ENCODE measurements around the gene BUD23.
"Not testable (repeated sequence)": the region's sequence is repeated elsewhere in the genome, so short reads cannot be mapped to it uniquely, and the experiment has no call there.

BUD23 gene

DNA sequence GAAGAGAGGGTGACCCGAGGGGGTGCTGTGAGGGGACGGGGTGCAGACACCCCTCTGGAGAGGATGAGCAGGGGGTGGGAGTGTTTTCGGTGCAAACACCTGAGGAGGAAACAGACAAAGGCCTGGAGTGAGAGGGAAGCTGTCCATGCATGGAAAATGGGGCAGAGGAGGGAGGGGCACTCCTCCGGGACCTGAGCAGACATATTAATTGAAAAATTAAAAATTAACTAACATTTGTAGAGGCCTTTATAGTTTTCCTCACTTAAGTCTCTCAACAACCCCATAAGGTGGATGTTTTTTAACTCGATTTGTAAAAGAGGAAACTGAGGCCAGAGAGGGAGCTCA lies 14.5 kb upstream of the BUD23 start:
- Histone ChIP-seq H3K27me3 (ENCODE audit: control insufficient read depth, insufficient read depth, low read length) (peaks cover 5% of the 10 kb centered on the region; the same call in 1 of the 2 replicates), H3K9ac (ENCODE audit: low read length) (no peak overlapping the region), H3K4me3 (ENCODE audit: low read depth, low read length) (peak overlapping the region; percentile 56), H3K36me3 (ENCODE audit: control insufficient read depth, insufficient read depth, low read length) (no peaks in the 10 kb centered on the region), H3K27ac (ENCODE audit: low read depth, low read length) (no peak overlapping the region), H3K9me3 (ENCODE audit: control insufficient read depth, insufficient read depth, low read depth, low read length) (no peaks in the 10 kb centered on the region), H3K4me1 (ENCODE audit: control insufficient read depth, insufficient read depth, low read length) (peaks cover 26% of the 10 kb centered on the region; the same call in 1 of the 2 replicates)

DNA sequence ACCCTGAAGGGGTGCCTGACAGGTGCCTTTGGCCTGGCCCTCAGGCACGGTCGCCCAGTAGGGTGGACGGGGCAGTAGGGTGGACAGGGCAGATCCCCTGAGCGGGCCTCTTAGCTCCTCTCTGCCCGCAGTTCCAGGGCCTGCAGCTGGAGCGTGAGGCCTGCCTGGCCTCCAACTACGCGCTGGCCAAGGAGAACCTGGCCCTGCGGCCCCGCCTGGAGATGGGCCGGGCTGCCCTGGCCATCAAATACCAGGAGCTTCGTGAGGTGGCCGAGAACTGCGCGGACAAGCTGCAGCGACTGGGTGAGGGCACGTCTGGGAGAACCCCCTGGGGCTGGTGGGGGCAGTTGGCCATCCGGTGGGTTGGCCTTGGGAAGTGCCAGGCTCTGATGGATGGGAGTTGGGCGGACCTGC lies 14.1 kb upstream of the BUD23 start:
- peaks cover 26% of the 10 kb centered on the region; the same call in 1 of the 2 replicates for H3K4me1 ChIP-seq (ENCODE audit: control insufficient read depth, insufficient read depth, low read length)
- H3K9ac ChIP-seq (ENCODE audit: low read length), result no peak overlapping the region
- no peaks in the 10 kb centered on the region for H3K36me3 ChIP-seq (ENCODE audit: control insufficient read depth, insufficient read depth, low read length)
- no peaks in the 10 kb centered on the region for H3K9me3 ChIP-seq (ENCODE audit: control insufficient read depth, insufficient read depth, low read depth, low read length)
- H3K27me3 ChIP-seq (ENCODE audit: control insufficient read depth, insufficient read depth, low read length), result peaks cover 5% of the 10 kb centered on the region; the same call in 1 of the 2 replicates
- H3K27ac ChIP-seq (ENCODE audit: low read depth, low read length), result no peak overlapping the region
- H3K4me3 ChIP-seq (ENCODE audit: low read depth, low read length), result peak overlapping the region; percentile 10; the same call in 1 of the 2 replicates

DNA sequence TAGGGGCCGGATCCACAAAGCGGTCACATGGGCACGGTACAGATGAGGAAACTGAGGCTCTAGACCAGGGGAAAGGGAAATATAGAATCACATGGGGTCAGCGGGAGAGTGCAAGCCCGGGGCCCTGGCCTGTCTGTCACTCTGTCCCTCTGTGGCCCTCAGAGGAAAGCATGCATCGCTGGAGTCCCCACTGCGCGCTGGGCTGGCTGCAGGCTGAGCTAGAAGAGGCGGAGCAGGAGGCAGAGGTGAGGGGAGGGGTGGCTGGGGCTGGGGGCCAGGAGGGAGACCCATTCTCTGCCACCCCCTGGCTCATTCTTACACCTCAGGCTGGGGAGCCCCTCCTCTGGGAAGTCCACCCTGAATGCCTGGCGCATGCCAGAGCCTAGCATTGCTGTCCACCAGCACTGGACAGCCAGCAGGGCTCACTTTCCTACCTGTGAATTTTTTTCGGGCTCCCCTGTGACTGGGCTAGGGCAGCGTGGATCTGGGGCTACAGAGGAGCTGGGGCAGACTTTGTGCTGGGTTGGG lies 13.5 kb upstream of the BUD23 start:
- no peaks in the 10 kb centered on the region for H3K36me3 ChIP-seq (ENCODE audit: control insufficient read depth, insufficient read depth, low read length)
- no peak overlapping the region for H3K27ac ChIP-seq (ENCODE audit: low read depth, low read length)
- no peaks in the 10 kb centered on the region for H3K9me3 ChIP-seq (ENCODE audit: control insufficient read depth, insufficient read depth, low read depth, low read length)
- 0 out of 2 replicates have a peak, but pooled peaks cover 5% of the 10 kb centered on the region for H3K27me3 ChIP-seq (ENCODE audit: control insufficient read depth, insufficient read depth, low read length)
- no peak overlapping the region for H3K4me3 ChIP-seq (ENCODE audit: low read depth, low read length)
- no peak overlapping the region for H3K9ac ChIP-seq (ENCODE audit: low read length)
- H3K4me1 ChIP-seq (ENCODE audit: control insufficient read depth, insufficient read depth, low read length), result peaks cover 24% of the 10 kb centered on the region; the same call in 1 of the 2 replicates

DNA sequence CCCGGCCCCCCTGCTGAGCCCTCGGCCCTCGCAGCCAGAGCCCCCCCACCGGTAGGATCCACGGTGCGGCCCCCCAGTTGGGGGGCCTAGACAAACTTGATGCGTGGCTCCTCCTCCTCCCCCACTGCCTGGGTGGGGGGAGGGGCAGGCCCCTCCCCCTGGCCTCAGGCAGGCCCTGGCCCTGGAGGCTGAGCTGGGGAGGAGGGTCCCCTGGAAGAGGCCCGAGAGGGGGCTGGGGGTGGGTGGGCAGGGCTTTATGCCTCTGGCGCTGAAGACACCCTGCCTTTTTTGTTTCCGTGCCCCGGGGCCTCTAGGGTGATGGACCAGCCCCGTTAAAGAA lies 12.1 kb upstream of the BUD23 start:
- Histone ChIP-seq H3K9ac (ENCODE audit: low read length) (no peak overlapping the region), H3K4me3 (ENCODE audit: low read depth, low read length) (no peak overlapping the region), H3K27me3 (ENCODE audit: control insufficient read depth, insufficient read depth, low read length) (0 out of 2 replicates have a peak, but pooled peaks cover 5% of the 10 kb centered on the region), H3K36me3 (ENCODE audit: control insufficient read depth, insufficient read depth, low read length) (no peaks in the 10 kb centered on the region), H3K9me3 (ENCODE audit: control insufficient read depth, insufficient read depth, low read depth, low read length) (no peaks in the 10 kb centered on the region), H3K27ac (ENCODE audit: low read depth, low read length) (no peak overlapping the region), H3K4me1 (ENCODE audit: control insufficient read depth, insufficient read depth, low read length) (peaks cover 17% of the 10 kb centered on the region; the same call in 1 of the 2 replicates)

DNA sequence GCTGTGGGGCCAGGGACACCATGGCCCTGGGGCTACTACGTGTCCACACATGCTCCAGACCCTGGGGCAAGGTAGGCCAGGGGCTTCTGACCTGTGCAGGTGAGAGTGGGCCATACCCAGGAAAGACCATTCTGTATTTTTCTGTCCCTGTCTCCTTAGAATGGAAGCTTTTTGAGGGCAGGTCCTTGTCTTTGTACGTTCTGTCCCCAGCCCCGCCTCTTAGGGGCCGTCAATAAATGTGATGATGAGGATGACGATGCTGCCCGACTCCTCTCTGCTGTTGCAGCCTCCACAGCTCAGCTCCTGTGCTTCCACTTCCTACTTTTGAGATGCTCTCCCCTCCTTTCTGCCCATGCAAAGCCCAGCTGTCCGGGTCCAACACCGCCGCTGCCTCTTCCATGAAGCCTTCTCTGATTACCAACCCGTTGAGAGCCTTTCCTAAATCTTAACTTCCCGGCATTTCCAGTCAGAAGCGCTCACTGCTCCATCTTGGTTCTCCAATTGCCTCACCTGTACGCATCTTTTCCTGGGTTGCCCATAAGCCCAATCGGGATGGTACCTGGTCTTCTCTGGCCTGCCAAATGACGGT lies 11.4 kb upstream of the BUD23 start:
- H3K36me3 ChIP-seq (ENCODE audit: control insufficient read depth, insufficient read depth, low read length), result no peaks in the 10 kb centered on the region
- no peaks in the 10 kb centered on the region for H3K9me3 ChIP-seq (ENCODE audit: control insufficient read depth, insufficient read depth, low read depth, low read length)
- peaks cover 17% of the 10 kb centered on the region; the same call in 1 of the 2 replicates for H3K4me1 ChIP-seq (ENCODE audit: control insufficient read depth, insufficient read depth, low read length)
- 0 out of 2 replicates have a peak, but pooled peaks cover 5% of the 10 kb centered on the region for H3K27me3 ChIP-seq (ENCODE audit: control insufficient read depth, insufficient read depth, low read length)
- H3K4me3 ChIP-seq (ENCODE audit: low read depth, low read length), result no peak overlapping the region
- no peak overlapping the region for H3K9ac ChIP-seq (ENCODE audit: low read length)
- no peak overlapping the region for H3K27ac ChIP-seq (ENCODE audit: low read depth, low read length)

DNA sequence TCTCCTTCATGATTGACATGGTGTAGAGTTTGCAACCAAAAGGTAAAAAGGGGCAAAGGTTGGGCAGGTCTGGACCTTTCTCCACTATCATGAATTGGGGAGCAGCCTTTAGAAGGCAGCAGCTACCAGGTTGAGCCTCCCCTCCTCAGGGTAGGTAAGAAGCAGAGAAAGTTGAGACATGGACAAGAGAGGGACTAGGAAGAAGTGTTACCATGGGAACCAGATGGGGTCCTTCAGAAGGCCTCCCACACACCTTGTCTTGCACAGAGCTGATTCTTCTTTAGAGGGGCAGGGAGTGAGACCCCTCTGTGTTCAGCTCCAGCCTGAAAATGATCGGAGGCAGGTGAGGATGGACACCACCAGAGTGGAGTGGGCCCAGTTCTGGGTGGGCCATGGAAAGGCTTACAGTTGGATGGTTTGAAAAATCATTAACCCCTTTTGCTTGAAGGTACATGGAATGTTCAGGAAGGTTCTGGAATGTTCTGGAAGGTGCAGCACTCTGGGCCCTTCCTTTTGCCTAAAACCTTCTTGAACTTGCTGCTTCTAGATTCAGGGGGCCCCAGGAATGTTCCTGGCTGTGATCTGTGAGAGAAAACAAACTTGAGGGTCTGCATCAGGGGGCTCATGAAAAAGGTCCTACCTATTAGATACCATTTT lies 8.8 kb upstream of the BUD23 start:
- Histone ChIP-seq H3K4me1 (ENCODE audit: control insufficient read depth, insufficient read depth, low read length) (peaks cover 4% of the 10 kb centered on the region; the same call in 1 of the 2 replicates), H3K36me3 (ENCODE audit: control insufficient read depth, insufficient read depth, low read length) (peaks cover 12% of the 10 kb centered on the region), H3K9me3 (ENCODE audit: control insufficient read depth, insufficient read depth, low read depth, low read length) (no peaks in the 10 kb centered on the region), H3K4me3 (ENCODE audit: low read depth, low read length) (no peak overlapping the region), H3K9ac (ENCODE audit: low read length) (no peak overlapping the region), H3K27me3 (ENCODE audit: control insufficient read depth, insufficient read depth, low read length) (no peaks in the 10 kb centered on the region), H3K27ac (ENCODE audit: low read depth, low read length) (no peak overlapping the region)

DNA sequence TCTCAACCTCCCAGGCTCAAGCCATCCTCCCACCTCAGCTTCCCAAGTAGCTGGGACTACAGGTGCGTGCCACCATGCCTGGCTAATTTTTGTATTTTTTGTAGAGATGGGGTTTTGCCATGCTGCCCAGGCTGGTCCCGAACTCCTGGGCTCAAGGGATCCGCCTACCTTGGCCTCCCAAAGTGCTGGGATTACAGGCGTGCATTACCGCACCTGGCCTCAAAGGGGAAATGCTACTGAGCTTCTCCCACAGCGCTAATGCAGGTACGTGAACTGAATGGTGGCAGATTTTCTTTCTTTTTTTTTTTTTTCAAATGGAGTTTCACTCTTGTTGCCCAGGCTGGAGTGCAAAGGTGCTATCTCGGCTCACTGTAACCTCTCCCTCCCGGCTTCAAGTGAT lies 7.3 kb upstream of the BUD23 start:
- H3K27ac ChIP-seq (ENCODE audit: low read depth, low read length); H3K4me1 ChIP-seq (ENCODE audit: control insufficient read depth, insufficient read depth, low read length); H3K9ac ChIP-seq (ENCODE audit: low read length); H3K27me3 ChIP-seq (ENCODE audit: control insufficient read depth, insufficient read depth, low read length); H3K9me3 ChIP-seq (ENCODE audit: control insufficient read depth, insufficient read depth, low read depth, low read length); H3K4me3 ChIP-seq (ENCODE audit: low read depth, low read length): not testable (repeated sequence)
- peaks cover 12% of the 10 kb centered on the region for H3K36me3 ChIP-seq (ENCODE audit: control insufficient read depth, insufficient read depth, low read length)

DNA sequence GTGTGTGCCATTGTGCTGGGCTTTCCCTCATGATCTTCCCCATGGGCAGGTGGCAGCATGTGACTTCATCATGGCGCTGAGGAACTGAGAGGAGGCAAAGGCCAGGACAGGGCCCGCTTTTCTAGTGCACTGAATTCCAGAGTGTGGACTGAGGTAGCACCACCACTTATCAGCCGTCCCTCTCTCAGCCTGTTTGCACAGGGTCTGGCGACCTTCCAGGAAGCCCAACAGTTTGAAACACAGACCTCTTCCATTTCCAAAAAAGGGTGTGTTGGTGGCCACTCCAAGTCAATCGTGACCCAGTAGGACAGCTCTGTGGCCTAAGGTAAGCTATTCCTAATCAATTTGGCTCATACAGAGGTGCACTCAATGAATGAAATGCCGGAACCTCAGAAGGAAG lies 4.5 kb upstream of the BUD23 start:
- peaks cover 12% of the 10 kb centered on the region for H3K36me3 ChIP-seq (ENCODE audit: control insufficient read depth, insufficient read depth, low read length)
- H3K27ac ChIP-seq (ENCODE audit: low read depth, low read length), result no peak overlapping the region
- H3K9ac ChIP-seq (ENCODE audit: low read length), result no peak overlapping the region
- peaks cover 12% of the 10 kb centered on the region; the same call in 1 of the 2 replicates for H3K4me1 ChIP-seq (ENCODE audit: control insufficient read depth, insufficient read depth, low read length)
- H3K4me3 ChIP-seq (ENCODE audit: low read depth, low read length), result no peak overlapping the region
- no peaks in the 10 kb centered on the region for H3K27me3 ChIP-seq (ENCODE audit: control insufficient read depth, insufficient read depth, low read length)
- no peaks in the 10 kb centered on the region for H3K9me3 ChIP-seq (ENCODE audit: control insufficient read depth, insufficient read depth, low read depth, low read length)

DNA sequence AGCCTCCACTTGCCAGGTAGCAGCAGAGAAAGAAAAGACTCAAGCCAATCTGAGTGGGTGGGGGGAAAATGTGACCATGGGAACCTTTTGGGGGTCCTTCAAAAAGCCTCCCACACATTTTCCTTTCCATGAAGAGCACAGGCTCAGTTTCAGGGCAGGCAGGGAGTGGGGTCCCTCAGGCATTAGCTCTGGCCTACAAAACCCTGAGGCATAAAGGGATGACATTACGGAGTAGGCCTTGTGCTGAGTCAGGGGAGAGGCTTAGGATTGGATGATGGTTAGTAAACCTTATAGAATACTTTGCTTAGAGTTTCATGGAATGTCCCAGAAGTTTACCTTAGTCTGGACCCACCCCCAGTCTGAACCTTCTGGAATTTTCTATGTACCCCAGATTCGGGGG lies 3.7 kb upstream of the BUD23 start:
- no peaks in the 10 kb centered on the region for H3K27me3 ChIP-seq (ENCODE audit: control insufficient read depth, insufficient read depth, low read length)
- H3K4me3 ChIP-seq (ENCODE audit: low read depth, low read length), result no peak overlapping the region
- H3K9me3 ChIP-seq (ENCODE audit: control insufficient read depth, insufficient read depth, low read depth, low read length), result no peaks in the 10 kb centered on the region
- no peak overlapping the region for H3K27ac ChIP-seq (ENCODE audit: low read depth, low read length)
- H3K36me3 ChIP-seq (ENCODE audit: control insufficient read depth, insufficient read depth, low read length), result peaks cover 12% of the 10 kb centered on the region
- no peak overlapping the region for H3K9ac ChIP-seq (ENCODE audit: low read length)
- peaks cover 12% of the 10 kb centered on the region; the same call in 1 of the 2 replicates for H3K4me1 ChIP-seq (ENCODE audit: control insufficient read depth, insufficient read depth, low read length)

DNA sequence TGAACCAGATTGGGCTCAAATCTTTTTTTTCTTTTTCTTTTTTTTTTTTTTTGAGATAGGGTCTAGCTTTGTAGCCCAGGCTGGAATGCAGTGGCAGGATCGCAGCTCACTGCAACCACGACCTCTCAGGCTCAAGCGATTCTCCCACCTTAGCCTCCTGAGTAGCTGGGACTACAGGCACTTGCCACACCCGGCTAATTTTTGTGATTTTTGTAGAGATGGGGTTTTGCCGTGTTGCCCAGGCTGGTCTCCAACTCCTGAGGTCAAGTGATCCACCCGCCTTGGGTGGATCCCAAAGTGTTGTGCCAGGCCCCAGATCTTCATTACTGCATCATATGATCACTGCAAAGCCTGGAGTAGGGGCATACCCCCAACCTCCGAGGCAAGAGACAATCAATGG lies 2.9 kb upstream of the BUD23 start:
- no peaks in the 10 kb centered on the region for H3K9me3 ChIP-seq (ENCODE audit: control insufficient read depth, insufficient read depth, low read depth, low read length)
- peaks cover 16% of the 10 kb centered on the region for H3K36me3 ChIP-seq (ENCODE audit: control insufficient read depth, insufficient read depth, low read length)
- no peak overlapping the region for H3K27ac ChIP-seq (ENCODE audit: low read depth, low read length)
- H3K4me1 ChIP-seq (ENCODE audit: control insufficient read depth, insufficient read depth, low read length), result peaks cover 12% of the 10 kb centered on the region; the same call in 1 of the 2 replicates
- no peak overlapping the region for H3K4me3 ChIP-seq (ENCODE audit: low read depth, low read length)
- H3K27me3 ChIP-seq (ENCODE audit: control insufficient read depth, insufficient read depth, low read length), result no peaks in the 10 kb centered on the region
- no peak overlapping the region for H3K9ac ChIP-seq (ENCODE audit: low read length)

DNA sequence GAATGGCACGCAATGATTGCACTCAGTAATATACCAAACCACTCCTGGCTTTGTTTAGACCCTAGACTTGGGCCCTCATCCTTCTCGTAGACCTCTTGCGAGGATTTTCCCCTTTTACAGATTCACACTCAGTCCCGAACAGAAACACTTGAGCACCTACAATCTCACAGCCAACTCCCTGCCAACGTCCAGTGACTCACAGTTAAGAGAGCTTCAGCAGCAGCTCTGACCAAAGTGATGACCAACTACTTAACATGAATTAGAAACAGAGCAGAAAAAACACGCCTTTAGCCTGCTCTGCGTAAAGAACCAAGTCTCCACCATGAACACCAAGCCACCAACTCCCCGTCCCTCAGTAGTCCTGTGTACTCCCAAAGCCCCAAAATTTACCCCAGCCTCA lies 2.4 kb upstream of the BUD23 start:
- Histone ChIP-seq H3K27ac (ENCODE audit: low read depth, low read length) (no peak overlapping the region), H3K4me3 (ENCODE audit: low read depth, low read length) (peak overlapping the region; percentile 37; the same call in 1 of the 2 replicates), H3K4me1 (ENCODE audit: control insufficient read depth, insufficient read depth, low read length) (peaks cover 12% of the 10 kb centered on the region; the same call in 1 of the 2 replicates), H3K27me3 (ENCODE audit: control insufficient read depth, insufficient read depth, low read length) (no peaks in the 10 kb centered on the region), H3K36me3 (ENCODE audit: control insufficient read depth, insufficient read depth, low read length) (peaks cover 16% of the 10 kb centered on the region), H3K9ac (ENCODE audit: low read length) (no peak overlapping the region), H3K9me3 (ENCODE audit: control insufficient read depth, insufficient read depth, low read depth, low read length) (no peaks in the 10 kb centered on the region)

All from HUES6 (cell line).